Sigmoid colon (tissue), 4 donors: Measurements from ENCODE around the gene PLSCR2.

Experiments
- CTCF ChIP-seq, 4 experiments: fragments of 450-650 bp in 3 of 4; fragments of 200-600 bp in 1 of 4; IDR thresholded peaks; one replicate each; pipeline ENCODE4 v1.5.1; 2016 to 2019; ENCODE audit warnings: antibody characterized with exemption in 4 of 4, mild to moderate bottlenecking in 3 of 4, moderate library complexity in 2 of 4
- POLR2AphosphoS5 ChIP-seq, 4 donors: sonication (generic); formaldehyde crosslinking; IDR thresholded peaks; one replicate each; pipeline ENCODE4 v1.6.1; 2017; ENCODE audit warnings: antibody characterized with exemption in 4 of 4

- TF ChIP-seq POLR2AphosphoS5 (IDR thresholded peaks at IDR 0.05) (no peak), CTCF (IDR thresholded peaks at IDR 0.05) (no peak)
Measured at GRCh38 chr3:146496251-146496650, 26.9 kb upstream of the PLSCR2 start.
